Measurements from ENCODE around the gene SLC11A2.
A peak's percentile ranks its signal among the peaks of the same experiment; 100 is the strongest.
"Not testable (repeated sequence)": the region's sequence is repeated elsewhere in the genome, so short reads cannot be mapped to it uniquely, and the experiment has no call there.

The SLC11A2 gene

GRCh38 chr12:50990147-50990727 is 35.9 kb downstream of the SLC11A2 start:
- no peak for DNase-seq (ENCODE audit: low read depth)

DNA sequence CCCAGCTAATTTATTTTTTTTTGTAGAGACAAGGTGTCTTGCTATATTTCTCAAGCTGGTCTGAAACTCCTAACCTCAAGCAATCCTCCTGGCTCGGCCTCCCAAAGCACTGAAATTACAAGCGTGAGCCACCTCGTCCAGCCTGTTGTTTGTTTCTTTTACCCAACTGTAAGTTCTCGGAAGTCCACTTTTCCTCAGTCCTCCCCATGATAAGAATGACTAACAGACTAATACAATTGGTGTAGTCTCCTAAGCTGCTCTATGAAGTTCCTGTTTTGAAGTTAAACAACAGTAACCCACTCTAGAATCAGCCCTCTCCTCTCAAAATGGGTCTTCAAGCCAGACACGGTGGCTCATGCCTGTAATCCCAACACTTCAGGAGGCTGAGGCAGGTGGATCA is 37.3 kb downstream of the SLC11A2 start:
- DNase-seq (ENCODE audit: low read depth), result no peak

DNA sequence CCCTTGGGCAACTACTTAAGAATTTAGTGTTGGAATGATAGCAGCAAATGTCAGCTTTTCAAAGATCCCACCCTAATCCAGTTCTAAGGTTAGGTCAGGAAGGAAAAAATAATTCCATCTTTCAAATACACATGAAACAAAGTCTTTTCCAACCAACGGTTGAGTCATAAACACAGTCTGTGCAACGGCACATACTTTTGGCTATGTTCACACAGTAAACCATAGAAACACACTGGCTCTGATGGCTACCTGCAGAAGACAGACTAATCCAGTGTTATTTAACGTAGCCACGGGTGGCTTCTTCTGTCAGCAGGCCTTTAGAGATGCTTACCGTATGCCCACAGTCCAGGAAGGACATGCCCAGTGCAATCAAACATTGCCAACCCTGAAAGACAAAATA is 38.1 kb downstream of the SLC11A2 start:
- no peak for DNase-seq (ENCODE audit: low read depth)

DNA sequence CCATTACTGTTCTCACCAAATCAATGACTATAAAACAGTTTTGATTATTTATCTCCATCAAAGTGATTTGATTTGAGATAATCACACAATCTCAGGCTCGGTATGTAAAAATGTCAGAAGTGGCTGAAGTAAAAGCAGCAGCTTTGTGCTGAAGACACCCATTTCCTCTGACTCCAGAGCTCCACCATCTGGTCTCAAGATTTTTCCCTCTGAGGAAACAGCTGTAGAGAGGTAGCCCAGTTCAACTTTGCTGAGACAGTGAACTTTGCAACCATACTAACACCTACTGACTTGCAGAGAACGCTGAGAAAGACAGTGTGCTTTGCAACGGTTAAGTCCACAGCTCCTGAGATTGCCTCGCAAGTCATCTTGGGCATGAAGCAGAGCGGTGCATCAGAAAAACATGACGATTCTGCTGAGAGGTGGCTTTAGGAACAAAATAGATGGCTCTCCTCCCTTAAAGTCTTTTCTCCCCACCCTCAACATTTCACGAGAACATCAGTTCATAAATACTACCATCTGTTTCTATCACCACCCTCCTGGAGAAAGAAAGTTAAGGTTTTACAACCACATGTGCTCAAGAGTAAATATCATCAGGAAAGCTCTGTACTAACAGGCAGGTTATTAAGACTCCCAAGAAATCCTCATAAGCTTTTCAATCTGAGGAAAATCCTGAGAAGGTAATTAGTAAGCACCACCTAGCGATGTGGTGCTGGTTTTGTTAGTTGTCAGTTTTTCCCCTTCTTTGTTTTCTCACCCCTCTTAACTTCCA is 39.0 kb downstream of the SLC11A2 start:
- DNase-seq (ENCODE audit: low read depth), result peak; percentile 16

DNA sequence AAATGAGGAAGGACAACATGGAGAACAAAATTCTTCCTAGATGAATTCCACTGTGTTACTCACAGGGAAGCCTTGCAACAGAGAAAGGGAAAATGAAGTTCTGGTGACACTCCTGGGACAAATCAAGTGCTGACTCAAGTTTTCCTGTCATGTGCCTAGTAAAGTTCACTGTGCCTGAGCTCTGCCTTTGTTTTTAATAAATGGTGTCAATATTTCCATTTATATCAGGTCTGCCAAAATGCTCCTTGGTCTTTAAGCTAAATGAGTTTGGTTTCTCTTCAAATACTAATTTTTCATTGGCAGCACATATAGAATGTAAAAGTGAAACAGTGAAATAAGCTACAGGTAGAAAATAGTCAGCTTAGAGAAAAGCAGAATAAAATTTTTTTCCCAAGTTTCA is 40.9 kb downstream of the SLC11A2 start:
- peak; percentile 12 for DNase-seq (ENCODE audit: low read depth)

- DNase-seq (ENCODE audit: low read depth), result no peak
Observed at GRCh38 chr12:50984586-50985298, 41.4 kb downstream of the SLC11A2 start.

DNA sequence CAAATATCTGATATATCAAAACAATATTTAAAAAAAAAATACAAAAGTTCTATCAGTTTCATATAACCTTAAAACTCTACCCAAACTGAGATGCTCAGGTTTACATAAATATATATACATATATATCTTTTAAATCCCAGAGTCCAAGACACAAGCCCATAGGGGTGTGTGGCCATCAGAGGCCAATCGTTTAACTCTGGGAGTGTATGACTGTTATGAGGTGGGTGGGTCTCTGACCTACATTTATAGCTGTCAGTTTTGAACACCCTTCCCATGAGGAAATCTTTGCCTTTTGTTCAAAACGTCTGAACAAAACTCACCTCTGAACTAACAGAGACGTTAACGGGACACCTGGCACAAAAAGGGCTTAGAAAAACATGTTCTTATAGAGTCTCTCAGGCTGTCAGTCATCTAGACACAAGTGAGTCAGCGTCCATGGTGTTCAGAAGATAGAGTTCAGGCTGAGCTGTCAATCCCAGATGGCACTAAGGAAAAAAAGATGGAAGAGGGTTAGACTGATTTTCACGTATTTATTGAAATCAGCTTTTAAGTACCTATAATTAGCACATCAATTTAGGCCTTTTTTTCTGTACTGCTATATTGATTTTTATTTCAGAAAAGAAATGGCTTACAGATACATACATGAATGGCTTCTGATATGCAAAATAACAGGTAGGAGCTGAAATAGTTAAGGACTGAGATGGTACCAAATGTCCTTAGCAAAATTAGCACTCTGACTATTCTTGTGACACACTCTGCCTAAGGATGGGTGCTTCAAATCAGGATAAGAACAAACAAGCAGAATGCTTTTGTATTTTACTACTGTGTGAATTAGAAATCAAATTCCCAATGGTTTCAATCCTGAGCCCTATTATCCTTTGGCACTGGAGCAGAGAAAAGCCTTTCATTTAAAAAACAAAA is 44.6 kb downstream of the SLC11A2 start:
- no peak for DNase-seq (ENCODE audit: low read depth)

DNA sequence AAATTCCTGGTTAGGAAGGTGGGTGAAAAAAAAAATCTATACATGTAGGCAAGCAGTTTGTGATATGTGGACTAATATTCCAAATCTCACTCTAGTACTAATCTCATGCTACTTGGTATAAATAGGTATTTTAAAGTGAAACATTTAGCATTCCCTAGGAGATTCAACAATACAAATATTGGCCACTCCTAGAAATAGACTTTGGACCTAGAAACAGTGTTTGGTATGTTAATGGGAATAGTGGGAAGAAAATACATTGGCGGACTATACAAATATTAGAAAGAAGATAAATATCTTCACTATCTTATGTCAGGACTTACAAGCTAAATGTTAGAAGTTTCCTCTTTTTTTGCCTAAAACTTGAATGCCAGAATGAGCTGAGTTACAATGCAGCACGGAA is 45.6 kb downstream of the SLC11A2 start:
- DNase-seq (ENCODE audit: low read depth), result no peak

- no peak for DNase-seq (ENCODE audit: low read depth)
Observed at GRCh38 chr12:50979369-50980052, 46.7 kb downstream of the SLC11A2 start.

DNA sequence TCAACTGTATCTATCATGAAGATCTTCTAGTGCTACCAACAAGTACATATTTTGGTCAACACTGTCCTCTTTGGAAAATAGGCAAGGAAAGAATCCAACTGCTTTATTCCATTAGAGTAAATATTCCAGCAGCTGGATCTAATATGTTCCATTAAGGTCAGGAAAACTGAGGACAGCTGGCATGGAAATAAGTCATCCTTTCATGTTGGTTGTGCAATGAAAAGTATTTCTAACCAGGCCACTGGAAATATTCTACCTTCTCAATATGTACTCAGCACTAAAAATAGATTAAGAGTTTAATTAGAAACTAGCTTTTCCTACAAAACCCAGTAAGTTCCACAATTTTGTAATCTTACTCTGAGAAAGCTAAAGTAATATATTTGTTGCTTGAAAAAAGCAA is 54.2 kb downstream of the SLC11A2 start:
- no peak for DNase-seq (ENCODE audit: low read depth)

GRCh38 chr12:50964432-50964831 is 61.8 kb downstream of the SLC11A2 start:
- no peak for DNase-seq (ENCODE audit: low read depth)

DNA sequence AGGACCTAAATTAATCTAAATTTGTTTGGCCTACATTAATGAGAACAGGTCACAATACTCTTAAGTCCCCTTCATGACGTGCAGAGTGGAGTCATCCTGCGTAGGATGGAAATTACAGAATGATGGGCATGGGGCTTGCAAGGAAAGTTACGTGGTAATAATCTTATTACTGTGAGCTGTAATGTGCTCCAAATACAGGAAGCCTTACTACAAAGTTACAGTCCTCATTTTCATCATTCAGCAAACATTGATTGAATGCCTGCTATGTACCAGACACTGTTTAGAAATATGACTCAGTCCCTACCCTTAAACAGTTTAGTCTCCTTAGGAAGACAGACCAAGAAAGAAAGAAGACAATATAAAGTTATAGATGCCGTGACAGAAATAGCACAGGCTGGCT is 64.5 kb downstream of the SLC11A2 start:
- no peak for DNase-seq (ENCODE audit: low read depth)

GRCh38 chr12:50960130-50960529 is 66.1 kb downstream of the SLC11A2 start:
- no peak for DNase-seq (ENCODE audit: low read depth)

- DNase-seq (ENCODE audit: low read depth), result no peak
Observed at GRCh38 chr12:50955697-50956096, 70.5 kb downstream of the SLC11A2 start.

DNA sequence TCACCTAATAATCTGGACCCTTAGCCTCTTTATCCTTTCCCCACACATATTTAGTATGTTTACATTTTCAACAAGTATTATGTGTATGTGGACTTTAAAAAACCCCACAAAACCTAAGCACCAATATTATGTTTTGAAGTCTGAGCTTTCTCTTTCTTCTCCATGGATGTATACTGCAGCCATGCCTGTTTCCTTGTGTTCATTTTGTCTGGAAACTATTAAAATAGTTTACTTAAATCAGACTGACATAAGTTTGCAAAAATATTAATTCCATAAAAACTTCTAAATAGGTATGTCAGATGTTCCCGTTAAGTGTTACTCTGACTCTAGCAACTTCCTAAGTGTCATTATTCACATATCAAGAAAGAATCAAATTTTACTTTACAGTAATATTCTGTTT is 70.9 kb downstream of the SLC11A2 start:
- no peak for DNase-seq (ENCODE audit: low read depth)

GRCh38 chr12:50954789-50955188 is 71.4 kb downstream of the SLC11A2 start:
- not testable (repeated sequence) for DNase-seq (ENCODE audit: low read depth)

- no peak for DNase-seq (ENCODE audit: low read depth)
Observed at GRCh38 chr12:50953047-50953446, 73.1 kb downstream of the SLC11A2 start.

DNA sequence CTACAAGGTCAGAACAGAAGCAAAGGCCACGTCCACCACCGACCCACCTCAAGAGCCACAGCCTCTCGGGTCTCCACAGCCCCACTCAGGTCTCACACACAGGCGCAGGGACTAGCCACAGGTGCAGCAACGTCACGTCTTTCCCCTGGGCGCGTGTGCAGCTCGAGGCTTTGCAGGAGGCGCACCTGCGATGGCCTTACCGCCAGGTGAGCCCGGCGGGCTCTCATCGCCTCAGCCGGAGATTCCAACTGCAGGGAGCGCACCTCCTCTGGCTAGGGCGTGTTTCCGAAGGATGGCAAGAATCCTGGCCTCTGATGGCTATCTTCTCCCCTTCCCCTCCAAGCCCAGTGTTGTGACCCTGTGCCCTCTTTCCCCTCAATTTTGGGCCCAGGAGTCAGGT is 73.7 kb downstream of the SLC11A2 start, which contains the start of gene HIGD1C:
Gene HIGD1C (plus strand): TSS at position 35 of the 400 bp plus-strand sequence. CDS start 1,455 bp downstream, outside the sequence.
- no peak for DNase-seq (ENCODE audit: low read depth)

DNA sequence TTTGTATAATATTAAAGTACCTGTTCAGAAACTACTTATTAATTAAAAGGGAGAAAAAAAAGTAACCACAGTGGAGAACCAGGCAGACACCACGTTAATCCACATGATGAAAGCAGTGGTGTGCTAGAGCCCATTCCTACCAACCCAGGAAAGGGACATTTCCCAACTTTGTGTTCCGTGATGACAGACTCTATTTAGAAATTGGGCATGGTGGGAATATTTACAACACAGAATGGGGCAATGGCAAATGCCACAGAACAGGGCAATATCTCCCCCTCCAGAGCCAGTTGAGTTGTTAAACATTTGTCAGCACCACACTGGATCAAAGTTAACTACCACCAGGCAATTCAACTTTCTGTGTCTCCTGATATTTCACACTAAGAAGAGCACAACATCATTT is 75.1 kb downstream of the SLC11A2 start:
- no peak for DNase-seq (ENCODE audit: low read depth)

- no peak for DNase-seq (ENCODE audit: low read depth)
Observed at GRCh38 chr12:50949801-50950302, 76.3 kb downstream of the SLC11A2 start.

DNA sequence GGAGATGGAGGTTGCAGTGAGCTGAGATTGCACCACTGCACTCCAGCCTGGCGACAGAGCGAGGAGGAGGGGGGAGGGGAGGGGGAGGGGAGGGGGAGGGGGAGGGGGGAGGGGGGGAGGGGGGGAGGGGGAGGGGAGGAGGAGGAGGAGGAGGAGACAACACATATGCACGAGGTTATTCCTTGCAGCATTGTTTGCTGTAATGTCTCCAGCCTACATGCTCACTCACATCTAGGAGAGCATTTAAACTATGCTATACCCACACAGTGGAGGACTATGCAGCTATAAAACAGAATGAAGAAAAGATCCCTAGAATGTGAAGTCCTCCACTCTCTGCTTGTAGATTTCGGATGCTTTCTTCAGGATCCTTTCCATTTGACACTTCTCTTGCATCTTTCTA is 77.4 kb downstream of the SLC11A2 start:
- no peak for DNase-seq (ENCODE audit: low read depth)
